SK-N-SH treated with all-trans-retinoic acid at 6 μM for 48 hours (cell line): ENCODE data around the gene ERI3.

ENCODE experiments used
- BACH2 ChIP-seq: fragments of 250-450 bp; sonication (Bioruptor Pico); IDR thresholded peaks from 2 replicates; pipeline ENCODE4 v1.9.0; 2021; ENCODE audit warnings: mild to moderate bottlenecking, borderline replicate concordance
- RARB ChIP-seq: fragments of 250-450 bp; sonication (Bioruptor Pico); IDR thresholded peaks from 2 replicates; pipeline ENCODE4 v1.8.0; 2021; ENCODE audit warnings: mild to moderate bottlenecking, moderate library complexity
- TOX ChIP-seq: fragments of 250-450 bp; sonication (Bioruptor Pico); IDR thresholded peaks from 2 replicates; pipeline ENCODE4 v1.8.0; 2021; ENCODE audit warnings: mild to moderate bottlenecking, moderate library complexity, borderline replicate concordance

DNA sequence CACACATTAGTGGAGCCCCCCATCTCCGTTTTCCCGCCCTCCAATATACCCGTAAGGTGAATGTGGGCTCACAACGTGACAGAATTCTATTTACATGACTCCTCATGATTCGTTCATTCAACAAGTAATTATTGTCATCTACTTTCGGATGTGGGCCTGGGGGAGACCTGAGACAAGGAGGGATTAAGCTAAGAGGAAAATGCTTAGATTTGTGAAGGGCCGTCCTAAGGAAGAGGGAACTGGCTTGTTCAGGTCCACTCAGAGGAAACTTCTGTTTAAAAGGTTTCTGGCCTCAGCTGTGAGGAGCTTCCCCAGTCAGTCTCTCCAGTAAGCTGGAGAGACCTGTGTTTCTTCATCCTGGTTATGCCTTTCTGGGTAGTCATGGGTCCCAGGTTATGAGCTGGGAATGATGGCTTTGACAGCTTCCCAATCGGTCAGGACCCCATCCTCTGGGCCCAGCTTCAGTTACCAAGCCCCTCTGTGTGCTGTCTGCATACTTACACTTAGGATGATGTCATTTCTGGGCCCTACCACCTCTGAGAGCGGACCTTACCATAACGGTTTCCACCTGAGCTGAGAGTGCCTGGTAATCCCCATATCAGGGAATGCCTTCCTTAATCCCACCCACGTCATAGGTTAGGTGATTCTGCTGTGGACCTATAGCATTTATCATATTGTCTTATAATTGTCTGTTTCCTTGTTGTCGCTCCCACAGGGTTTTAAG, 687 bp upstream of the ERI3 start:
- no peak for TF ChIP-seq RARB
- TF ChIP-seq TOX (CRISPR knock-in tag): no peak
- no peak for TF ChIP-seq BACH2
